MM.1S (cell line): ENCODE results near the gene COPE.

Experiments
- CTCF ChIP-seq: fragments of 300-600 bp; sonication (generic); IDR thresholded peaks from 2 replicates; pipeline ENCODE4 v1.5.1; 2016; ENCODE audit warnings: antibody characterized with exemption, low read length, mixed read lengths
- EZH2 ChIP-seq: fragments of 300-600 bp; sonication (generic); optimal IDR thresholded peaks from 2 replicates; pipeline ENCODE3; 2017; ENCODE audit warnings: low read depth, mild to moderate bottlenecking, antibody characterized with exemption, low read length, mixed read lengths

GRCh38 chr19:18875726-18876125 lies 43.5 kb downstream of the COPE start:
- TF ChIP-seq EZH2 (no peak), CTCF (no peak)
